ENCODE data around the gene UXS1. TPM values are rescaled to one million over a fixed set of nuclear protein-coding genes. Genes with fewer than 3 reads are reported as not detected.
A peak's percentile ranks its signal among the peaks of the same experiment; 100 is the strongest.

UXS1 gene
- total and polyA plus RNA-seq, 9 of the 15 experiments (the other 6 are each of a cell fraction or from before 2014, with no cell fraction given): 5.8 to 25.8 (median 15.0) TPM

DNA sequence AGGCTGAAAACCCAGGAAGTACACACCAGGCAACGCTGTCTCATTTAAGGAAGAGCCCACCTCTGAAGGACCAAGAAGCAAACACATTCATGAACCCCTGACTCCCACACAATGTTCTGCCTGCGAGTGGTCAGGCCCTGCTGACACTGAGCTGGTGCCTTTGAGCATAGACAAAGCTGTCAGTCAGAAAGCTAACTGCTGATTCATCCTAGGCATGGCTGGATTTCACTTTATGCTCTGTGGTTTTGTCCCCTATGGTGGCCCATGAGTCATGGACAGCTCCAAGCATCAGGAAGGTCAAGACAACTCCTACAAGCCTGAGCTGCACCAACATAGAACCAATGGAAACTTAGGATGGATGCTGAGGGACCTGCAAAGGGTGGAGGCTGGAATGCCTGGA lies 78.9 kb downstream of the UXS1 start (continued):
- TF ChIP-seq CHD4 (IDR thresholded peaks at IDR 0.05; ENCODE audit: insufficient read depth, insufficient replicate concordance, low read depth, low read length, poor library complexity, severe bottlenecking) (no peak), SMARCE1 (IDR thresholded peaks at IDR 0.05) (peak; percentile 87), TEAD1 (CRISPR knock-in tag; IDR thresholded peaks at IDR 0.05) (no peak), ELF2 (CRISPR knock-in tag; IDR thresholded peaks at IDR 0.05) (no peak), MAFK (IDR thresholded peaks at IDR 0.05; ENCODE audit: low read length) (peak; percentile 94), ZNF239 (CRISPR knock-in tag; IDR thresholded peaks at IDR 0.05) (no peak), SUPT5H (IDR thresholded peaks at IDR 0.05) (no peak), SIN3A (IDR thresholded peaks at IDR 0.05; ENCODE audit: borderline replicate concordance in 2 of 2, control insufficient read depth in 1 of 2, low read depth in 2 of 2, low read length in 2 of 2) (no peak), ZNF316 (IDR thresholded peaks at IDR 0.05) (peak; percentile 95), CHD1 (IDR thresholded peaks at IDR 0.05; ENCODE audit: low read length) (no peak), SREBF2 (CRISPR knock-in tag; IDR thresholded peaks at IDR 0.05) (no peak), ARID1B (IDR thresholded peaks at IDR 0.05) (peak; percentile 81), ATF7 (IDR thresholded peaks at IDR 0.05) (peak; percentile 66), TEAD4 (IDR thresholded peaks at IDR 0.05; ENCODE audit: low read length) (peak; percentile 39; the same call in 1 of the 2 replicates), TEAD4 (CRISPR knock-in tag; IDR thresholded peaks at IDR 0.05; ENCODE audit: borderline replicate concordance) (no peak), SFPQ (IDR thresholded peaks at IDR 0.05; ENCODE audit: low read depth, low read length) (no peak), ZNF766 (CRISPR knock-in tag; conservative IDR thresholded peaks at IDR 0.05) (0 out of 2 replicates have a peak, but pooled peaks have one; percentile 57), CHD2 (IDR thresholded peaks at IDR 0.05; ENCODE audit: low read depth, low read length) (no peak), MYNN (IDR thresholded peaks at IDR 0.05) (peak; percentile 71; the same call in 1 of the 2 replicates), MYNN (CRISPR knock-in tag; IDR thresholded peaks at IDR 0.05) (no peak), NBN (IDR thresholded peaks at IDR 0.05; ENCODE audit: low read depth) (0 out of 2 replicates have a peak, but pooled peaks have one; percentile 48)
- TF ChIP-seq, protein P1, sequence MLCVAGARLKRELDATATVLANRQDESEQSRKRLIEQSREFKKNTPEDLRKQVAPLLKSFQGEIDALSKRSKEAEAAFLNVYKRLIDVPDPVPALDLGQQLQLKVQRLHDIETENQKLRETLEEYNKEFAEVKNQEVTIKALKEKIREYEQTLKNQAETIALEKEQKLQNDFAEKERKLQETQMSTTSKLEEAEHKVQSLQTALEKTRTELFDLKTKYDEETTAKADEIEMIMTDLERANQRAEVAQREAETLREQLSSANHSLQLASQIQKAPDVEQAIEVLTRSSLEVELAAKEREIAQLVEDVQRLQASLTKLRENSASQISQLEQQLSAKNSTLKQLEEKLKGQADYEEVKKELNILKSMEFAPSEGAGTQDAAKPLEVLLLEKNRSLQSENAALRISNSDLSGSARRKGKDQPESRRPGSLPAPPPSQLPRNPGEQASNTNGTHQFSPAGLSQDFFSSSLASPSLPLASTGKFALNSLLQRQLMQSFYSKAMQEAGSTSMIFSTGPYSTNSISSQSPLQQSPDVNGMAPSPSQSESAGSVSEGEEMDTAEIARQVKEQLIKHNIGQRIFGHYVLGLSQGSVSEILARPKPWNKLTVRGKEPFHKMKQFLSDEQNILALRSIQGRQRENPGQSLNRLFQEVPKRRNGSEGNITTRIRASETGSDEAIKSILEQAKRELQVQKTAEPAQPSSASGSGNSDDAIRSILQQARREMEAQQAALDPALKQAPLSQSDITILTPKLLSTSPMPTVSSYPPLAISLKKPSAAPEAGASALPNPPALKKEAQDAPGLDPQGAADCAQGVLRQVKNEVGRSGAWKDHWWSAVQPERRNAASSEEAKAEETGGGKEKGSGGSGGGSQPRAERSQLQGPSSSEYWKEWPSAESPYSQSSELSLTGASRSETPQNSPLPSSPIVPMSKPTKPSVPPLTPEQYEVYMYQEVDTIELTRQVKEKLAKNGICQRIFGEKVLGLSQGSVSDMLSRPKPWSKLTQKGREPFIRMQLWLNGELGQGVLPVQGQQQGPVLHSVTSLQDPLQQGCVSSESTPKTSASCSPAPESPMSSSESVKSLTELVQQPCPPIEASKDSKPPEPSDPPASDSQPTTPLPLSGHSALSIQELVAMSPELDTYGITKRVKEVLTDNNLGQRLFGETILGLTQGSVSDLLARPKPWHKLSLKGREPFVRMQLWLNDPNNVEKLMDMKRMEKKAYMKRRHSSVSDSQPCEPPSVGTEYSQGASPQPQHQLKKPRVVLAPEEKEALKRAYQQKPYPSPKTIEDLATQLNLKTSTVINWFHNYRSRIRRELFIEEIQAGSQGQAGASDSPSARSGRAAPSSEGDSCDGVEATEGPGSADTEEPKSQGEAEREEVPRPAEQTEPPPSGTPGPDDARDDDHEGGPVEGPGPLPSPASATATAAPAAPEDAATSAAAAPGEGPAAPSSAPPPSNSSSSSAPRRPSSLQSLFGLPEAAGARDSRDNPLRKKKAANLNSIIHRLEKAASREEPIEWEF (CRISPR knock-in tag; IDR thresholded peaks at IDR 0.05): no peak
- TF ChIP-seq, protein P2, sequence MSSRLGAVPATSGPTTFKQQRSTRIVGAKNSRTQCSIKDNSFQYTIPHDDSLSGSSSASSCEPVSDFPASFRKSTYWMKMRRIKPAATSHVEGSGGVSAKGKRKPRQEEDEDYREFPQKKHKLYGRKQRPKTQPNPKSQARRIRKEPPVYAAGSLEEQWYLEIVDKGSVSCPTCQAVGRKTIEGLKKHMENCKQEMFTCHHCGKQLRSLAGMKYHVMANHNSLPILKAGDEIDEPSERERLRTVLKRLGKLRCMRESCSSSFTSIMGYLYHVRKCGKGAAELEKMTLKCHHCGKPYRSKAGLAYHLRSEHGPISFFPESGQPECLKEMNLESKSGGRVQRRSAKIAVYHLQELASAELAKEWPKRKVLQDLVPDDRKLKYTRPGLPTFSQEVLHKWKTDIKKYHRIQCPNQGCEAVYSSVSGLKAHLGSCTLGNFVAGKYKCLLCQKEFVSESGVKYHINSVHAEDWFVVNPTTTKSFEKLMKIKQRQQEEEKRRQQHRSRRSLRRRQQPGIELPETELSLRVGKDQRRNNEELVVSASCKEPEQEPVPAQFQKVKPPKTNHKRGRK (tag; IDR thresholded peaks at IDR 0.05): no peak

All from K562 (cell line).